IPS-NIHi11 (cell line): ENCODE data around the gene USP15.

Source experiments
- DNase-seq: peaks from one replicate; pipeline ENCODE4 v3.0.0; 2012; ENCODE audit warnings: mixed read lengths, low spot score

The USP15 gene

DNA sequence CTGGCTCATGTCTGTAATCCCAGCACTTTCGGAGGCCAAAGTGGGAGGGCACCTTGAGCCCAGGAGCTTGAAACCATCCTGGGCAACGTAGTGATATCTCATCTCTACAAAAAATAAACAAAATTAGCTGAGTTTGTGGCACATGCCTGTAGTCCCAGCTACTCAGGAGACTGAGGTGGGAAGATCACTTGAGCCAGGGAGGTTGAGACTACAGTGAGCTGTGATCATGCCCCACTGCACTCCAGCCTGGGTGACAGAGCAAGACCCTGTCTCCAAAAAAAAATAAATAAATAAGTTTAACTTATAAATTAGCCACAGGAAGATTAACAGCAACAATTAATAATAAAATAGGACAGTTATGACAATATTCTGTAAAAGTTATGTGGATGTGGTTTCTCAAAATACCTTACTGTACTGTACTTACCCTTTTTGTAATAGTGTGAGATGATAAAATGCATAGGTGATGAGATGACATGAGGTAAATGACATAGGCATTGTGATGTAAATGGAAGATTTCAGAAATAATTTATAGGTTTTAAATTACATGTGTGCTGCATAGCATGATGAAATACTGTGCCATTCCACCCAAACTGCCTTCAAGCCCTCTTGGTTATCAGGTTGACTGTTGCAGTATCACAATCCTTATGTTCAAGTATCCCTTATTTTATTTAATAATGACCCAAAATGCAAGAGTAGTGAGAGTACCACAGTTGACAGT is 22.0 kb downstream of the USP15 start:
- DNase-seq, result no peak

DNA sequence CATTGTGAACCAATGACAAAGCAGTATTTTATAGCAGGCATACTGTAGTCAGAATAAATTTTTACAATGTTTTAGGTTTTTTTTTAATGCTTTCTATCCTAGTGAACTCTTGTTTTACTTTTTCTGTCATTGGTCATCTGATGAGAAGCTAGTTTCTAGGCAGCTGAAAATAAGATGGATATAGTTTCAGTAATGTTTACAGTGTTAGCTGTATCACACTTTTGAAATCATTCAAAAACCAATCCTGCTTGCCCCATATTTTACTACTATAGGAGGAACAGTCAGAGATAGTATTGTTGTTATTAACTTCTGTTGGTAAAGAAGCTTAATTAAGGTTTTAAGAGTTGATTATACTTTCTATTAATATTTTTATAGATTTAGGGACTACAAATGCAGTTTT is 24.5 kb downstream of the USP15 start:
- DNase-seq, result no peak

DNA sequence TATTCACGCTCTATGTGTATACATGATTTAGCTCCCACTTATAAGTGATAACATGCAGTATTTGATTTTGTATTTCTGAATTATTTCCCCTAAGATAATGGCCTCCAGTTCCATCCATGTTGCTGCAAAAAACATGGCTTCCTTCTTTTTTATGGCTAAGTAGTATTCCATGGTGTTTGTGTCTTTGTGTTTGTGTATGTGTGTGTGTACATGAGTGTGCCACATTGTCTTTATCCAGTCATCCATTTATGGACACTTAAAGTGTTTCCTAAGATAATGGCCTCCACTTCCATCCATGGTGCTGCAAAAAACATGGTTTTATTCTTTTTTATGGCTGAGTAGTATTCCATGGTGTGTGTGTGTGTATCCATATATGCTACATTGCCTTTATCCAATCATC is 25.1 kb downstream of the USP15 start:
- DNase-seq, result no peak

DNA sequence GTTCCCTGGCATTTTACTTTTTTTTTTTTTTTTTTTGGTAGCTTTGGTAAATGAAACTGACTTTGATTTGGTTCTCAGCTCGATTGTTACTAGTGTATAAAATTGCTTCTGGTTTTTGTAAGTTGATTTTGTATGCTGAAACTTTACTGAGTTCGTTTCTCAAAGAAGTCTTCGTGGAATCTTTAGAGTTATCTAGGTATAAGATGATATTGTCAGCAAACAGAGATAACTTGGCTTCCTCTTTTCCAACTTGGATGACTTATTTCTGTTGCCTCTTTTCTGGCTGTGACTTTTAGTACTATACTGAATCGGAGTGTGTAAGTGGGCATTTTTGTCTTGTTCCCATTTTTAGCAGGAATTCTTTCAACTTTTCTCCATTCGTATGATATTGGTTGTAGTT is 28.1 kb downstream of the USP15 start:
- no peak for DNase-seq

DNA sequence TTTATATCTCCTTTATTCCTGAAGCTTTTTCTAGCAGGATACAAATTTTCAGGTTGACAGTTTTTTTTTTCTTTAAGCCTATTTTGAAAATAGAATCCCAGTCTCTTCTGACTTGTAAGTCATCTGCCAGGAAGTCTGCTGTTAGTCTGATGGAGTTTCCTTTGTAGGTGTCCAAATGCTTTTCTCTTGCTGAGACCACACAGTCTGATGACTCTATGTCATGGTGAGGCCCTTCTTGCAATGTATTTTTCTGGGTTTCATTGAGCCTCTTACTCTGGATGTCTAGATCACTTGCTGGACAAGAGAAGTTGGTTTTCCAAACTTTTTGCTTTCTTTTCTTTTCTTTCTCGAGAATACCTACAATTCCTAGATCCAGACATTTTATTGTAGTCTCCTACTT is 30.6 kb downstream of the USP15 start:
- no peak for DNase-seq

DNA sequence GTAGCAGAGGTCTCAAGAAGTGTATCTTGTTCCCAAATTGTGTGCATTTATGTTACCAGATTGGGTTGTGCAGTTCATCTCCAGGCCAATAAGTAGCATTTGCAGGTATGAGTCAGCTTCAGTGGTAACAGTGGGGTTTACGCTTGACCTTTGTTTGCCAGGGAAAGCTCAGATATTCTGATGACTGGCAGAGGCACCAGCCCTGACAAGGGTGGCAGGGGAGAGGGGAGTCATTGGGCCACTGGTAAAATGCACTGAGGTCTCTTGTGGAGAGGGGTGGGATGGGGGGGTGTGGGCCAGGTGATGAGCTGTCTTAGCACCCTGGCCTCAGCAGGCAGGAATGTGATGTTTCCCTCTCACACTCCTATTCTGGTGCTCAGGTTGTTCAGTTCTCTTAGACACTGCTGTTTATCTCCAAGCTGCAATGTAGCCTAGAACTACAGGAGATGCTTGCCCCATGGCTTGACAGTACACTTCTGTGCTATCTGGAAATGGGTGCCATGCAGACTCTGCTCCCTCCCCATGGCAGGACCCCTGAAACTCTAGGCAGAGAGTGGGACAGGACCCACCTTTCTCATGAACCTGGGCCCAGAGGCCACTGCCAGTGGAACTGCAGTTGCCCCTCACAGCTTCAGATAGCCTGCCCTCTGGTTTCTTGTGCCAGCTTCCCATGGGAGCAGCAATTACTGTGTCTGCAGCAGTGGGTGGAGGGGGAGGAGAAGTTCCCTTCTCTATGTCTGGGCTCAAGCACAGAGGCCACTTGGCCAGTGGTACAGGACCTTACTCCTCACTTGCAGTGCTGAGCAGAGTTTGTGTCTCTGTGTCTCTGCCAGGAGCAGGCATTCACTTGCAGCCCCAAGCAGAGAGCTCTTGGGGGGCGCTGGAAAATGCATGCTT is 31.9 kb downstream of the USP15 start:
- no peak for DNase-seq

DNA sequence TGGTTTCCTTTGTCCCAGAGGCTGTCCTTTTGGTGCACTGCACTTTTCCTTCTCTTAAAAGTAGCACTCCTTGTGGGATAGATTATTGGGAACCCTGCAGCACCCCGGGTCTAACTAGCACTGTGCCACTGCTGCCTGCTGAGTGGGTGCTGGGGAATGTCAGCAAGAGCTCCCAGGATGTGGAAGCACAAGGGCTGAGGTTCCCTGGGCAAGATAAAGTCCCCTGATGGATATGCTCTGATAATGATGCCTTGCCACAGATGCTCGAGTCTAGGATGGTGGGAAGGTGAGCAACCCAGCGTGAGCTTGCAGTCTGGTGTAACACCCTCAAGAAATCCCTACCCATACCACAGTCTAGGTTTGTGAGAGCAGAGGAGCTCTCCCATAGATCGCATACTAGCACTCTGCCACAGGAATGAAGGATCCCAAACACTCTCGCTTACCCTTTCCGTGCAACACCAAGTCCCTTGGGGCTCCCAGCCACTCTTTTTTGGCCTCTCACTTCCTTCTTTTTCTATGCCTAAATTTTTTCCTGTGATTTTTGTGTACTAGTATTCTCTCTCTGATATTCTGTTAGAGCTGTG is 32.6 kb downstream of the USP15 start:
- no peak for DNase-seq

DNA sequence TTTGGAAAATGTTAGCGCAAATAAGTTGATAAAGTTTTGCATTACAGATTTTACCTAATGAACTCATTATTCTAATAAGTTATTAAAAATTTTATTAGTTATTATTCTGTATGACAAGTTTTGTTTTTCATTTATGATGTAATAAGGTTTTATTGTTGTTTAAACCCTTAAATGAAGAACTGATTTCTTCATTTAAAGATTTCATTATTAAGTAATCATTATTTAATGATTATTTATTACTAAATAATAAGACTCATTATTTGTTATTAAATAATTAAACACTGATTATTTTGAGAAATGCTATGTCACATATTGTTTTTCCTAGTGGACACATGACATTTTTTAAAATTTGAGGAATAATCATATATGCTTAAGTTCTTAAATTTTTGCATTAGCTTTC is 34.2 kb downstream of the USP15 start:
- no peak for DNase-seq

DNA sequence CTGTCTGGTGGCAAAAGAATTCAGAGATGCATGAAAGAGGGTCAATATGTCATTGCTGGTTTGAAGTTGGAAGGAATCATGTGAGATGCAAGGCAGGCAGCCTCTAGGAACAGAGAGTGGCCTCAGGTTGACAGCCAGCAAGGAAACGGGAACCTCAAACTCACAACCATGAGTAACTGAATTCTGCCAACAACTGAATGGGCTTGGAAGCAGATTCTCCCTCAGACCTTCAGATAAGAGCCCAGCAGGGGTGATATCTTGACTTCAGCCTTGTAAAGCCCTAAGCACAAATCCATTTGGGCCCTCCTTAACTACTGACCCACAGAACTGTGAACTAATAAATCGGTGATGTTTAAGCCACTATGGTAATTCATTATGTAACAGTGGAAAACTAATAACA is 35.8 kb downstream of the USP15 start:
- no peak for DNase-seq

DNA sequence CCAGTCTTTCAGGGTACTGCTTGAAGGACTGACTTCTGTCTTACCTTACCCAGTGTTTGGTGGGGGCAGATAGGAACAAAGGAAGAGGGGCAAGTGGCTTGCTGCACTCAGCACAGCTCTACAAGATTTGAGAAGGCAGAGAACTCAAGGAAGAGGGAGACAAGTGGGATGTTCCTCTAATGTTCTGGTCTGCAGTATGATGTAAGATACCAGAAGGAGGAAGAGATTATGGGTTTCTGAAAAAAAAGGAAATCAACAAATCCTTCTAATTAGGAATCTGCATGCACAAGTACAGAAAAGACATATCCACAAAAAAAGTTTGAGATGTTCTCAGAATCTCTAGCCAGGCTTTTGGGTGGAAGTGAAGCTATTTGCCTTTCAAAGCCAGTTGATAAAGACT is 37.1 kb downstream of the USP15 start:
- DNase-seq, result no peak

DNA sequence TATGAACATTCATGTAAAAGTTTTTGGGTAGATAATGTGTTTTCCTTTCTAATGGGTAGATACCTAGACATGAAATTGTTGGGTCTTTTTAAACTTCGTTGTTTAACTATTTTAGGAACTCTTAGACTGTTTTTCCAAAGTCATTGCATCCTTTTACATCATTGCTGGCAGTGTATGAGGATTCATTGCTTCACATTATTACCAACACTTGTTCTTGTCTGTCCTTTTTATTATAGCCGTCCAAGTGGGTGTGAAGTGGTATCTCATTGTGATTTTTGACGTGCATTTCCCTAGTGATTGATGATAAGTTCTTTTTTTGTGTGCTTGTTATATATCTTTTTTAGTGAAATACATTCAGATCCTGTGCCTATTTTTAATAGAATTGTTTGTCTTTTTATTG is 39.4 kb downstream of the USP15 start:
- no peak for DNase-seq

DNA sequence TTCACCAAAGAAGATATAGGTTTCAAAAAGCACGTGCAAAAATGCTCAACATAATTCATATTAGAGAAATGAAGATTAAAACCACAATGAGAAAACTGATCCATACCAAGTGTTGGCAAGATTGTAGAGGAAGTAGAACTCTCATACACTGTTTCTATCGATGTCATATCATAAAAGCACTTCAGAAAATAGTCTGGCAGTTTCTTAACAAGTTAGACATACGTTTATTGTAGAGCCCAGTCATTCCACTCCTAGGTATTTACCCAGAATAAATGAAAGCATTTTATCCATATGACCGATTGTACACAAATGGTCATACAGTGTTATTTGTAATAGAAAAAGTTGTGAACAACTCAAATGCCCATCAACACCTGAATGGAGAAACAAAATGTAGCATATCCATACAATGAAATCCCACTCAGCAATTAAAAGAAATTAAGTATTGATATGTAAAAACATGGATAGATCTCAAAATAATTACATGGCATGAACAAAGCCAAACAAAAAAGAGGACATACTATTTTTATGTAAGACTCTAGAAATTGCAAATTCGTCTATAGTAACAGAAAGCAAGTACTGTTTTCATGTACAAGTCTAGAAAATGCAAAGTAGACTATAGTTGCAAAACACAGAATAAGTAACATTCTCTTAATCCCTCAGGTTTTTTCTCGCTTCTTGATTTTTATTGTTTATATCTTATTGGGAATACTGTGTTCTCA is 41.0 kb downstream of the USP15 start:
- no peak for DNase-seq

DNA sequence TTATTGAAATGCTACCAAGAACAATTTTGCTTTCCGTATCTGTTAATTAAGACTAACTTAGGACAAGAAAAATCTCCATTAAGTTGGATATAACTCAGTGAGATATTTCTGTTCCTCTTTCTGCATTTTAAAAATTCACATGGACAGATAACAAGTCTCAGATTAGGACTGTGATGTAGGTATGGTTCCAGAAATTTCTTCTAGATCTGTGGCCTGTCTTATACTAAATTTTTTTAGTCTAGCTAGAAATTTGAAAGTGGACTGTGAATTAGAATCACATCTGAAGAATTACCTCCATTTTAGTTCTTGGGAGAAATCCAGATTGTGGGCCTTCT is 41.6 kb downstream of the USP15 start:
- DNase-seq, result no peak

DNA sequence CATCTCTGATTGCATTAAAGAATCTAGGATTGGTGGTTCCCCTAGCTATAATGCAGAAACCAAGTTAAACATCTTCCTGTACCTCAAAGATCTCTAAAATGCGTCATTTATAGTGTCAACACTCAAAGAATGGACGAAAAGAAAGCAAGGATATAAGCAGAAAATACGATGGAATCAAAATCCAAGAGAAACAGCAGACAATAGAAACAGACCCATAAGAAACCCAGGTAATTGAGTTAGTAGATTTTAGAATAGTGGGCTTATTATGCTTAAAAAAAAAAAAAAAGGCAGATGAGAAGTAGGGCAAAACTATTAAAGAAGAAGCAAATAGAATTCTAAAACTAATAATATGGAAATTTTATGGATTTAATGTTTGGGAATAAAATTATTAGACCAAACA is 44.4 kb downstream of the USP15 start:
- DNase-seq, result no peak

DNA sequence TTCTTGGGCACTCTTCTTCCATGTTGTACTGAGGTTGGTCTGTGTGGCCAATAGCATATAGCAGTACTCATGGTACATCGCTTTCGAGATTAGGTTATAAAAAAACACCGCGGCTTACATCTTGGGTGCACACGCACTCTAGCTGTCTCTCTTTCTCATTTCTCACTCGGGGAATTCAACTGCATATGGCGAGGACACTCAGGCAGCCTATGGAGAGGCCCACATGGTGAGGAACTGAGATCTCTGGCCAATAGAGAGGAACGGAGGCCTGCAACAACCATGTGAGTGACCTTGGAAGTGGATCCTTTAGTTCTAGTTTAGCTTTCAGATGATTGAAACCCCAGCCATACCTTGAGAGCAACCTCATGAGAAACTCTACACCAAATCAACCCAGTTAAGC is 45.6 kb downstream of the USP15 start:
- no peak for DNase-seq

DNA sequence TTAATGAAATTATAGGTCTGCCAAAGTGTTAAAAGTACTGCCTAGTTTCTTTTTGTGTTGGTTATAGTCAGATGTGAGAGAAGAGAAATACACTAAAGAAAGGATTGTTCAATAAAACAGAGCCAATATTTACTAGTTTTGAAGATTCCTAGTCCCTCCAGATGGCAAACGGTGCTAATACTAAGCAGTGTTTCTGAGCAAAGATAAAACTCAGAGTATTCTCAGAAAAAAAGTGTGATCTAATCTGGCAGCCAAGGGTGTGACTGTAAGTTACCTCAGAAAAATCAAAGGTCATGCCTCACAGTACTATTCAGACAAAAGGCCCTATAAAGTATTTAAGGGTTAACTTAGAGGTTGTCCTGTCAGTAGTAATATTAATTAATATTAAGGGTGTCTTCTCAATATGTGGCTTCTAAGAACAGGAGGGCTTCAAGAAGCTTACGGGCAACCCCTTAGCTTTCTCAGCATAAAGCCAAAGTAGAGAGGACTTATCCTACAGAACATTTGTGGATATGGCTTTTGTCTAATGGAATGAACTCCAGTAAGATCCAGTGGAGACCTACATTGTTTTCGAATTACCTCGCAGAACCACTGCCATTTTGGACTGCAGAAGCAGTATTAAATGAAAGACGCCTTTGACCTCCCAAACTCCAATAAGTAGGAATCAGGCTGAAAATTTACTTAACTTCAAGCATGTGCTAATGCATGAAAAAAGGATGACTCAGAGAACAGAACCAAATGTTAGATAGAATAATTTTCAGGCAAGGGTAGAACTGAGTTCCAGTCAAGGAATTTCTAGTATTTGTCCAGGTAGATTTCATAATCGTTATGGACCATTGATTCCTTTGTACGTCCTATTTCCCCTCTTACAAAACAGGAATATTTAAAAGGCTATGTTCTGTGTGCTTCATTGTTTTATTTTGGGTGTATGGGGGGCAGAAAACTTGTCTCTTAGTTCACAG is 46.6 kb downstream of the USP15 start:
- no peak for DNase-seq

DNA sequence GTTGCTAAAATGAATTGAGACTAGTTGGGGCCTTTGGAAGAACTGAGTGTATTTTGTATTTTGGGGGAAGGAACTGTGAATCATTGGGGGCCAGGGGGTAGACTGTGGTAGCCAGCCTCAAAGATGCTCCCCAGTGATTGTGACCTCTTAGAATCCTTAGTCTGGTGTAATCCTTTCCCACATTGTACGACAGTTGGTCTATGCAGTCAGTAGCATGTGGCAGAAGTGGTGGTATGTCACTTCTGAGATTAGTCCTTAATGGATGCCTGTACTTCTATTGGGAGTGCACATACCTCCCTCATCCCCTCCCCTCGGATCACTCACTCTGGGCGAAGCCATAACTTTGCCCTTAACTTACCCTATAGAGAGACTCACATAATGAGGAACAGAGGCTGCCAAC is 48.0 kb downstream of the USP15 start:
- no peak for DNase-seq

DNA sequence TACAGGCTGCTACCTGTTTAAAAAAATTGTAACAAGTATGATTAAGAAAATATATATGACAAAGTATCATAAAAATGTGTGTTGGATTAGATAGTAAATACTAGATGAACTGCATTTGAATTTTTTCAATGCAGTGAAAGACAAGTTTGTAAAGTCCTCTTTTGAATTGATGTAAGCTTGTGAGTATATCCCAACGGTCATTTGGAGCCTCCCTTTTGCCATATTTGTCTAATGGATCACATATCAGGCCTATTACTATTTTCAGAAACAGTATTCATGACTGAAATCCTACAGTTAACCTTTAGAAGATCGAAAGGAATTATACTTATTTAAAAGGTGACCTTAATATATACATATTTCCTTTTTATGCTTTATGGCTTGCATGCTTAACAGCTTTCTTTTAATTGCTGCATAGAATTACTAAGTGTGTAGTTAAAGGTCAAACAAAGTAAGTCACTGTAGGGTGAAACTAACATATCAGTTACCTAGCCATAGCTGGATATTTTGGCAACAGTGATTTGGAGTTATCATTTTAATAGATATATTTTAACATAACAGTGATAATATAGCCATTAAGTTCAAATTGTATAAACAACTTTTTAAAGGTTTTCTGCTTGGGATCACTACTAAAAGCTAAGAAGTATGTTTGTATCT is 53.6 kb downstream of the USP15 start:
- no peak for DNase-seq

DNA sequence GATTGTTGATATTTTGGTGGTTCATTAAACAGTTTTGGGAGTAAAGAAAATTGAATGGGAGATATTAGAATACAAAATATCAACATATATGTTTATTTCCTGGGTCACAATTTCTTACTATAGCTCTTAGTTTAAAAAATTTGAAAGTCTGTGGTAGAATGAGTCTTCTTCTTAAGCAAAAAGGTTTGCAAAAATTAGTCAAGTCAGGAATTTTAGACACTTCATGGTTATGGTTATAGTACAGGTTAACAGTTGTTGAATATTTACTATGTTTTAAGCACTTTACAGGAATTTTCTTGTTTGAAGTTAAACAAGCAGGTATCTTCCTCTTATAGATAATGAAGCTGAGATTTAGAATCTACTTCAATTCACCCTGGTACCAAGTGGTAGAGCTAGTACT is 56.8 kb downstream of the USP15 start:
- no peak for DNase-seq

DNA sequence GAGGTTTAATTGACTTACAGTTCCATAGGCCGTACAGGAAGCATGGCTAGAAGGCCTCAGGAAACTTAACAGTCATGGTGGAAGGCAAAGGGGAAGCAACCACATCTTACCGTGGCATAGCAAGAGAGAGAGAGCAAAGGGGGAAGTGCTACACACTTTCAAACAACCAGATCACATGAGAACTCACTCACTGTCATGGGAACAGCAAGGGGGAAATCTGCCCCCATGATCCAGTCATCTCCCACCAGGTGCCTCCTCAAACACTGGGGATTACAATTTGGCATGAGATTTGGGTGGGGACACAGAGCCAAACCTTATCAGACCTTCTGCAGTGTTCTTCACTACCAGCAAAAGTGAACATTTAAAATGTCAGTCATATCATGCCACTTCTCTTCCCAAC is 58.9 kb downstream of the USP15 start:
- no peak for DNase-seq

DNA sequence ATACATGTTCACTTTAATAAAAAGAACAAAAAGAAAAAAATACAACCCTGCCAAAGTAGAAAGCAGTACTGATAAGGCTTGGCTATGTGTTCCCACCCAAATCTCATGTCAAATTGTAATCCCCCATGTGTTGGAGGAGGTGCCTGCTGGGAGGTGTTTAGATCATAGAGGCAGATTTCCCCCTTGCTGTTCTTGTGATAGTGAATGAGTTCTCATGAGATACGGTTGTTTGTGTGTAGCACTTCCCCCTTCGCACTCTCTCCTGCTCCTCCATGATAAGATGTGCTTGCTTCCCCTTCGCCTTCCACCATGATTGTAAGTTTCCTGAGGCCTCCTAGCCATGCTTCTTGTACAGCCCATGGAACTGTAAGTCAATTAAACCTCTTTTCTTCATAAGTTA is 59.9 kb downstream of the USP15 start:
- DNase-seq, result no peak
